Lower leg skin (tissue), 4 donors: ENCODE measurements around the gene RHBDL3. TPM values are rescaled to one million over a fixed set of nuclear protein-coding genes. Genes with fewer than 3 reads are reported as not detected.

Experiments used
- DNase-seq, 2 donors: peaks; one replicate each; pipeline ENCODE4 v3.0.0-alpha.2; 2019; ENCODE audit warnings: low spot score in 2 of 2
- H3K4me3 ChIP-seq: fragments of 200-600 bp; sonication (generic); 2 replicates; pipeline ENCODE4 v1.5.1; 2017; ENCODE audit warnings: mild to moderate bottlenecking, low read depth; ENCODE audit not compliant: poor library complexity, severe bottlenecking
- CTCF ChIP-seq, 3 donors: fragments of 450-650 bp; IDR thresholded peaks; one replicate each; pipeline ENCODE4 v1.5.1; 2016; ENCODE audit warnings: antibody characterized with exemption in 3 of 3, mild to moderate bottlenecking in 3 of 3, moderate library complexity in 2 of 3
- POLR2A ChIP-seq, 2 donors: fragments of 450-650 bp; IDR thresholded peaks; one replicate each; pipeline ENCODE4 v1.6.1; 2016 to 2017; ENCODE audit warnings: antibody characterized with exemption in 2 of 2, mild to moderate bottlenecking in 1 of 2, moderate library complexity in 1 of 2
- WGBS, 2 donors: methylation state at CpG; one replicate each; pipeline ENCODE4 v1.1.5; 2018; 5-methylcytosine and 5-hydroxymethylcytosine counted together
- intact Hi-C: fragments of 100-400 bp; cut with DNase I; formaldehyde crosslinking; loops from one replicate; pipeline ENCODE4 v1.15.0; 2023; ENCODE audit warnings: low total_unique reads
- total RNA-seq, 4 donors: library from RNA; depleted of rRNA; stranded (reverse); fragments of >200 nt; gene quantifications; one replicate each; pipeline ENCODE4 v1.1.0, GENCODE V29; 2016

RHBDL3 gene
- total RNA-seq, 4 donors from 2014 or later = 0.12 to 0.71 (median 0.55) TPM; not detected in 1

- no peak overlapping the region for H3K4me3 ChIP-seq
- 89 to 96% methylated on average over 8 to 10 of the region's 10 CpGs for WGBS, 2 donors
- TF ChIP-seq CTCF (IDR thresholded peaks at IDR 0.05) (no peak), POLR2A (IDR thresholded peaks at IDR 0.05) (no peak)
- no peak for DNase-seq
- intact Hi-C loops = no loop called here
These were observed 22.3 kb downstream of the RHBDL3 start for GRCh38 chr17:32287804-32288511.

- H3K4me3 ChIP-seq = no peak overlapping the region
- no peak for DNase-seq
- 82 to 85% methylated on average over 11 of the region's 11 CpGs for WGBS, 2 donors
- intact Hi-C loops = no loop called here
- no peak for TF ChIP-seq POLR2A (IDR thresholded peaks at IDR 0.05)
These were observed 23.0 kb downstream of the RHBDL3 start for GRCh38 chr17:32288615-32289014.

GRCh38 chr17:32289471-32290070 lies 23.9 kb downstream of the RHBDL3 start:
- TF ChIP-seq CTCF (IDR thresholded peaks at IDR 0.05) (no peak), POLR2A (IDR thresholded peaks at IDR 0.05) (no peak)
- DNase-seq = no peak
- intact Hi-C loops = no loop called here
- H3K4me3 ChIP-seq = no peak overlapping the region
- 80 to 81% methylated on average over 9 of the region's 9 CpGs for WGBS, 2 donors

GRCh38 chr17:32292094-32292493 lies 26.5 kb downstream of the RHBDL3 start:
- H3K4me3 ChIP-seq = no peak overlapping the region
- intact Hi-C loops = no loop called here
- WGBS, 2 donors = 70 to 75% methylated on average over 4 of the region's 4 CpGs
- TF ChIP-seq POLR2A (IDR thresholded peaks at IDR 0.05) = no peak
- TF ChIP-seq CTCF (IDR thresholded peaks at IDR 0.05) = no peak
- no peak for DNase-seq

GRCh38 chr17:32297424-32297823 lies 31.8 kb downstream of the RHBDL3 start:
- TF ChIP-seq CTCF (IDR thresholded peaks at IDR 0.05) (no peak), POLR2A (IDR thresholded peaks at IDR 0.05) (no peak)
- DNase-seq = no peak
- 78 to 92% methylated on average over 2 of the region's 2 CpGs for WGBS, 2 donors
- intact Hi-C loops = no loop called here
- H3K4me3 ChIP-seq = no peak overlapping the region

GRCh38 chr17:32297860-32298259 lies 32.2 kb downstream of the RHBDL3 start:
- intact Hi-C loops = no loop called here
- DNase-seq = no peak
- 80 to 83% methylated on average over 6 of the region's 6 CpGs for WGBS, 2 donors

More at GRCh38 chr17:32297860-32298259, 32.2 kb downstream of the RHBDL3 start:
- no peak overlapping the region for H3K4me3 ChIP-seq
- no peak for TF ChIP-seq CTCF (IDR thresholded peaks at IDR 0.05)
- no peak for TF ChIP-seq POLR2A (IDR thresholded peaks at IDR 0.05)
